D721Med (cell line): ENCODE data around the gene TMEM115.

ENCODE experiments used
- DNase-seq: peaks from one replicate; pipeline ENCODE4 v3.0.0; 2011; ENCODE audit warnings: low spot score; ENCODE audit not compliant: insufficient read length
- FAIRE-seq: peaks from 2 replicates; lab custom pipeline; 2011; peaks lifted over from hg19 to GRCh38; lab: Jason Lieb, UNC
- TF ChIP-seq, protein P1 (sequence below): IDR thresholded peaks from 2 replicates; pipeline ENCODE4 v1.5.1; 2012; ENCODE audit warnings: mild to moderate bottlenecking, control low read depth; ENCODE audit not compliant: insufficient read depth; ENCODE audit errors: missing control alignments

Gene TMEM115

DNA sequence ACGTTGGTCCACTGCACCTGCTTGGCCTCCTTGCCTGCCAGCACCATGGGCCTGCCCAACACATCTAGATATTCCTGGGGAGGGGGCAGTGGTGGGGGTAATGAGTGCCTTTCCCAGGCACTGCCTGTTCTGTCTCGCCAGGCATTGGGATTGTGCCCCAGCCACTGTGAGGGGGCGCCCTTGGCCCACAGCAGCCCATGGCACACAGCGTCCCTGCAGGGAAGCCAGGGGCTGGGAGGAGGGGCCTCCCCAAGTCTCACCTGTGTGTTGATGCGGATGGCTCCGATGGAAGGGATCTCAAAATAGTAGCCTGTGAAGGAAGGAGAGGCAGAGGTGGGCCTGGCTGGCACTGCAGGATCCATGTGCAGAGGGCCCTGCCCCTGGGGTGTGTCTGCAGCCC lies 18.7 kb upstream of the TMEM115 start:
- no peak for DNase-seq
- FAIRE-seq, result no peak
- TF ChIP-seq, protein P1, sequence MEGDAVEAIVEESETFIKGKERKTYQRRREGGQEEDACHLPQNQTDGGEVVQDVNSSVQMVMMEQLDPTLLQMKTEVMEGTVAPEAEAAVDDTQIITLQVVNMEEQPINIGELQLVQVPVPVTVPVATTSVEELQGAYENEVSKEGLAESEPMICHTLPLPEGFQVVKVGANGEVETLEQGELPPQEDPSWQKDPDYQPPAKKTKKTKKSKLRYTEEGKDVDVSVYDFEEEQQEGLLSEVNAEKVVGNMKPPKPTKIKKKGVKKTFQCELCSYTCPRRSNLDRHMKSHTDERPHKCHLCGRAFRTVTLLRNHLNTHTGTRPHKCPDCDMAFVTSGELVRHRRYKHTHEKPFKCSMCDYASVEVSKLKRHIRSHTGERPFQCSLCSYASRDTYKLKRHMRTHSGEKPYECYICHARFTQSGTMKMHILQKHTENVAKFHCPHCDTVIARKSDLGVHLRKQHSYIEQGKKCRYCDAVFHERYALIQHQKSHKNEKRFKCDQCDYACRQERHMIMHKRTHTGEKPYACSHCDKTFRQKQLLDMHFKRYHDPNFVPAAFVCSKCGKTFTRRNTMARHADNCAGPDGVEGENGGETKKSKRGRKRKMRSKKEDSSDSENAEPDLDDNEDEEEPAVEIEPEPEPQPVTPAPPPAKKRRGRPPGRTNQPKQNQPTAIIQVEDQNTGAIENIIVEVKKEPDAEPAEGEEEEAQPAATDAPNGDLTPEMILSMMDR, result no peak

DNA sequence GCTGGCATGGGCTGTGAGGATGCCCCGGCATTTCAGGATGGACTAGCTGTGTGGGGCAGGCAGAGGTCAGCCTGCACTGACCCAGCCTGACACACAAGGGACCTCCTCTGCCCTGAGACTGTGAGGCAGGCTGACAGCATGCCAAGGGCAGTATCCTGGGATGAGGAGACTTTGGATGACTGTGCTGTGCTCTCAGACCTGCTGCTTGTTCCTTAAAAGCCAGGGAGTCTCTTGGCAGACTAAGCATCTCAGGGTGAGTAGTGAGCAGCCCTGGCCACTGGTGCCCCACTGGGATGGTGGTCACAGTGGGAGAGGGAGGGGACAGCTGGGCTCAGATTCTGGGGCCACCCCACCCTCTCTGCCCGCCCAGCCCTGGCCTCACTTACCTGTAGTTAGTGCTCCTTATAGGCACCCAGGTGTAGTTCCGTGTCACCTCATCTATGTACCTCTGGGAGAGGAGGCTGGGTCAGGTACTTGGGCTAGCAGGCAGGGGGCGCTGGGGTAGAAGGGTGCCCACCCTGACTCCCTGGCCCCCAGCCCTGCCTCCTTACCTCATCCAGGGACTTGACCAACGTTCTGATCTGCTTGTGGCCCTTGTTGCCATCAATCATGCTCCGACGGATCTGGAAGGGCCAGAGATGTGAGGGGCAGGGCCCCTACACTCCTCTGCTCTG lies 16.1 kb upstream of the TMEM115 start:
- TF ChIP-seq, protein P1, result peak; percentile 9

DNA sequence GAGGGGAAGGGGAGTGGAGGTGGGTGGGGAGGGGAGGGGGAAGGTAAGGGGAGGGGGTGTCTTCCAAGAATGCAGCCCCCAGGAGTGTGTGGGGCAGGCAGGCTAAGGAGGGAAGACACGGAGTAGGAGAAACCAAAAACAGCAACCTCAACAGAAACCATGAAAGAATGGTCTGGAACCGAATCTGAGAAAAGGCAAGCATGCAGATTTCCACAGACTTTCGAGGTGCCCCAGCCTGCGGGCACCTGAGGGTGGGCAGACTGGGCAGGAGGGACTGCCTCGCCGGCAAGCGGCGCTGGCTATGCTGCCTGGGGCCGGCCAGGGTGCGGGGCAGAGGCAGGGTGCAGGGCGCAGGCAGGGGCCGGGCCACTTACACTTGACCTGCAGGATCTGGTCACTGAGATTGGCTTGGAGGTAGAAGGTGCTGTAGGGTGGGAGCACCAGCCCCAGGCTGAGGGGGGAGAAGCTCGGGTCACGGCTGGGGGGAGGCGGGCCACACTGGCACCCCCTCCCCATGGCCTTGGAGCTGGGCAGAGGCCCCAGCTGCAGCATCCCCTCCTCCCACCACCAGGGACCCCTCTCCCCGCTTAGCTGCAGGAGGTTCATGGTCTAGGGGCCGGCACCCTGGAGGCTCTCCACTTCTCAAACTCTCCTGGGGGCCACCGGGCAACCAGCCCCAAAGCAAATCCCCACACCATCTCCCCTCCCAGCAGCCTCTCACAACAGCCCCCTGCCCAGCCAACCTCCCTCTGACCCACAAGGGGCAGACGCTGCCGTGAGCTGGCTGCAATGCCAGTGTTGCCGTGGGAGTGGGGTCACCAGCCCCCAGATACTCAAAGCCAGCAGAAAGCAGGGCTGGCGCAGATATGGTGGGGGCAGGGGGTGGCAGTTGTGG lies 15.3 kb upstream of the TMEM115 start:
- DNase-seq (no peak), FAIRE-seq (no peak)
- TF ChIP-seq, protein P1, result no peak

More for the DNA sequence above, 16.1 kb upstream of the TMEM115 start:
- FAIRE-seq (no peak), DNase-seq (no peak)

DNA sequence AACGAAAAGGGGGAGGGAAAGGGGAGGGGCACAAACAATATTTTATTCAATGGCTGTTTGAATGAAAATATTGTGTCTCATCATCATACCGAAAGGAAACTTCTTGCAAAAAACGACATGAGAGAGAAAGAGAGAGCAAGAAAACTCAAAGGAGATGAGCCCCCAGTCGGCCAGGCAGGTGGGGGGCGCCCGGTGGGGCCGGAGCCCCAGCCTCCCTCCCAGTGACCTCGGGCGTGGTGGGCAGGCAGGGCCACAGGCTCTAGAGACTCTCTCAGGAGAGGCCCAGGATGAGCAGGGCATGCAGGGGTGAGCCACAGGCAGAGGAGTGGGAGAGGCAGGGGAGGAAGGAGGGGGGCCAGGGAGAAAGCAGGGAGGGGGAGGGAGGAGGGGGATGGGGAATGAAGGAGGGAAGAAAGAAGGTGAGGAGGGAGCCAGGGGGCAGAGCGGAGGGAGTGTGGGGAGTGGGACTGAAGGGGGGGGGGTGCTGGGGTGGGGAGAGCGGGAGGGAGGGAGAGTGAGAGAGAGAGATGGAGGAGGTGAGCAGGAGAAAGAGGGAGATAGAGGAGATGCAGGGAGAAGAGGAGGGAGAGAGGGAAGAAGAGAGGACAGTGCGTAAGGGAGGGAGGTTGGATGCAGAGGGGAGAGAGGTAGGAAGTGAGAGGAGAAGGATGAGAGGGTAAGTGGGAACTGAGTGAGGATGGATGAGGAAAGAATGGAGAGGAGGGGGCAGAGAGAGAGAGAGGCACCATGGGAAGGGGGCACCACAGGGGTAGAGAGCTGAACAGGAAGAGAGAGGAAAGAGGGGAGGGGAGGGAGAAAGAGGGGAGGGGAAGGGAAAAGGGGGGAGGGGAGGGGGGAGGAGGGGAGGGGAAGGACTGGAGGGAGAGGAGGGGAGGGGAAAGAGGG lies 14.1 kb upstream of the TMEM115 start:
- DNase-seq, result no peak
- no peak for FAIRE-seq
- TF ChIP-seq, protein P1, result no peak

DNA sequence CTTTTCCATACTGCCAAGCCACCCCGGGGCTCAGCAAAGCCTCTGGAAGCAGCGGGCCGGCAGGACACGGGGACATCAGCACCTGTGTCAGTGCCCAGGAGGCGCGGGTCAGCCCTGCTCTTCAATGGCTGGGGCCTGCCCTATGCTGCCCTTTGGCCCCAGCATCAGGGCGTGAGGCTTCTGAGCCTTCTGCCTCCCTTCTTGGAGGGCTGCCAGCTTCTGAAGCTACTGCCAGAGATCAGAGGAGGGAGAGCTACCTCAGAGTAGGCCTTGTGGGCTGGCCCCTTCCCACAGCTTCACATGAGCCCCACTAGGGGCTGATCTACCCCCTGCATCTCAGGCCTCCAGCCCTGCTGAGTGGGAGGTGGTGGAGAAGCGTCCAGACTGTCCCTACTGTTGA lies 13.0 kb upstream of the TMEM115 start:
- no peak for DNase-seq

DNA sequence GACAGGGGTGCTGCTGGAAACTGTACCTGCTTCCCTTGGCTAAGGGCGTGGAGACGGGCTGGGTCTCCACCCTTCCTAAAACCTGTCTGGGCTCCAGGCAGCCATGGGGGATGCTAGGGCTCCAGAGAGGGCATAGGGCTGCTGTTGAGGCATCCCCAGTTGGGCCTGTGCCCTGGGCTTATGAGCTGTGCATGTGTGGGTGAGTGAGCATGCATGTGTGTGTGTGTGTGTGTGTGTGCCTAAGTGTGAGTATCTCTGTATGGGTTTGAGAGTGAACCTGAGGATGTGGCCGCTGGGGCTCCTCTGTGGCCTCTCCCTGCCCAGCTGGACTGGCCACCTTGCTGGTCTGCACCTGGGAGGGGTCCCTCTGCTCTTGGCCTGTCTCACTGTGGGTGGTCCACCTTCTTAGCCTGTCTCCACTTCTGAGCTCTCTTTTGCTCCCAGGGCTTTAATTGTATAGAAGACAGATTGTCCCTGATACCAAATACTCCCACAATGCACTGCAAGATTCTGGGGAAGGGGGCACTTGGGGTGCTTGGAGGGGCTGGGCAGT lies 11.9 kb upstream of the TMEM115 start:
- DNase-seq (no peak), FAIRE-seq (no peak)
- TF ChIP-seq, protein P1, result no peak

More for the DNA sequence above, 13.0 kb upstream of the TMEM115 start:
- no peak for FAIRE-seq
- TF ChIP-seq, protein P1, result no peak
